Measurements from ENCODE around the gene ITPR2. TPM values are rescaled to one million over a fixed set of nuclear protein-coding genes. Genes with fewer than 3 reads are reported as not detected.
A peak's percentile ranks its signal among the peaks of the same experiment; 100 is the strongest.
"Not testable (repeated sequence)": the region's sequence is repeated elsewhere in the genome, so short reads cannot be mapped to it uniquely, and the experiment has no call there.

Gene ITPR2
- total RNA-seq, 6 experiments from 2014 or later, result 6.9 to 8.4 (median 7.6) TPM

GRCh38 chr12:26839512-26839911, 6.5 kb upstream of the ITPR2 start:
- no peaks in the 10 kb centered on the region for H3K9me3 Mint-ChIP-seq
- no peaks in the 10 kb centered on the region for H3K4me1 Mint-ChIP-seq (ENCODE audit: low read depth)
- no peaks in the 10 kb centered on the region for H3K36me3 Mint-ChIP-seq (ENCODE audit: low read depth)
- no peak overlapping the region for H3K4me3 Mint-ChIP-seq
- no peak for DNase-seq
- no peak overlapping the region for H3K27ac Mint-ChIP-seq
- H3K27me3 Mint-ChIP-seq (ENCODE audit: insufficient read depth), result peaks cover 5% of the 10 kb centered on the region
- TF ChIP-seq, protein P1, sequence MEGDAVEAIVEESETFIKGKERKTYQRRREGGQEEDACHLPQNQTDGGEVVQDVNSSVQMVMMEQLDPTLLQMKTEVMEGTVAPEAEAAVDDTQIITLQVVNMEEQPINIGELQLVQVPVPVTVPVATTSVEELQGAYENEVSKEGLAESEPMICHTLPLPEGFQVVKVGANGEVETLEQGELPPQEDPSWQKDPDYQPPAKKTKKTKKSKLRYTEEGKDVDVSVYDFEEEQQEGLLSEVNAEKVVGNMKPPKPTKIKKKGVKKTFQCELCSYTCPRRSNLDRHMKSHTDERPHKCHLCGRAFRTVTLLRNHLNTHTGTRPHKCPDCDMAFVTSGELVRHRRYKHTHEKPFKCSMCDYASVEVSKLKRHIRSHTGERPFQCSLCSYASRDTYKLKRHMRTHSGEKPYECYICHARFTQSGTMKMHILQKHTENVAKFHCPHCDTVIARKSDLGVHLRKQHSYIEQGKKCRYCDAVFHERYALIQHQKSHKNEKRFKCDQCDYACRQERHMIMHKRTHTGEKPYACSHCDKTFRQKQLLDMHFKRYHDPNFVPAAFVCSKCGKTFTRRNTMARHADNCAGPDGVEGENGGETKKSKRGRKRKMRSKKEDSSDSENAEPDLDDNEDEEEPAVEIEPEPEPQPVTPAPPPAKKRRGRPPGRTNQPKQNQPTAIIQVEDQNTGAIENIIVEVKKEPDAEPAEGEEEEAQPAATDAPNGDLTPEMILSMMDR (IDR thresholded peaks at IDR 0.05), result no peak

GRCh38 chr12:26838888-26839416, 6.0 kb upstream of the ITPR2 start:
- Mint-ChIP-seq H3K36me3 (ENCODE audit: low read depth) (no peaks in the 10 kb centered on the region), H3K27ac (no peak overlapping the region), H3K27me3 (ENCODE audit: insufficient read depth) (peaks cover 5% of the 10 kb centered on the region), H3K4me3 (no peak overlapping the region), H3K4me1 (ENCODE audit: low read depth) (peaks cover 4% of the 10 kb centered on the region), H3K9me3 (no peaks in the 10 kb centered on the region)
- DNase-seq, result no peak
- TF ChIP-seq, protein P1 (IDR thresholded peaks at IDR 0.05), result no peak

GRCh38 chr12:26836201-26836600, 3.2 kb upstream of the ITPR2 start:
- no peak for DNase-seq
- H3K4me1 Mint-ChIP-seq (ENCODE audit: low read depth), result peaks cover 14% of the 10 kb centered on the region
- H3K27me3 Mint-ChIP-seq (ENCODE audit: insufficient read depth), result peaks cover 5% of the 10 kb centered on the region; the same call in 1 of the 2 replicates
- no peaks in the 10 kb centered on the region for H3K9me3 Mint-ChIP-seq
- no peak overlapping the region for H3K4me3 Mint-ChIP-seq
- H3K27ac Mint-ChIP-seq, result no peak overlapping the region
- TF ChIP-seq, protein P1 (IDR thresholded peaks at IDR 0.05), result no peak
- no peaks in the 10 kb centered on the region for H3K36me3 Mint-ChIP-seq (ENCODE audit: low read depth)

DNA sequence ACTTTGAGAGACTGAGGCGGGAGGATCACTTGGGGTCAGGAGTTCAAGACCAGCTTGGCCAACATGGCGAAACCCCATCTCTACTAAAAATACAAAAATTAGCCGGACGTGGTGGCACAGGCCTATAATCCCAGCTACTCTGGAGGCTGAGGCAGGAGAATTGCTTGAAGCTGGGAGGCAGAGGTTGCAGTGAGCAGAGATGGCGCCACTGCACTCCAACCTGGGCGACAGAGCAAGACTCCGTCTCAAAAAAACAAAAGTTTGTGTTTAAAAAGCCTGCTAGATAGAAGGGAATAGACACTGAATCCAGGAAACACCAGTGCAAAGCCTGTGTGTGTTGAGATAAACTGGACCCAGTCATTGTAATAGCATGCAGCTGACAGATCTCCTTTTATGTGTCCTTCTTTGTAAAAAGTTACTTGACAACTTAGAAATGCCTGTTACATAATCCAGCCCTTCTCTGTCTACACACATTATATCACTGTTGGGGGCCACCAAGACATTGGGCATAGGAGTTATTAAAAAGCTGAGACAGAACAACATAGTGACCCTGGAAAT, 1.6 kb upstream of the ITPR2 start:
- H3K27ac Mint-ChIP-seq; H3K4me3 Mint-ChIP-seq; H3K27me3 Mint-ChIP-seq (ENCODE audit: insufficient read depth); H3K36me3 Mint-ChIP-seq (ENCODE audit: low read depth); H3K9me3 Mint-ChIP-seq; DNase-seq: not testable (repeated sequence)
- peaks cover 26% of the 10 kb centered on the region for H3K4me1 Mint-ChIP-seq (ENCODE audit: low read depth)

GRCh38 chr12:26833743-26834490, 923 bp upstream of the ITPR2 start:
- TF ChIP-seq, protein P1 (IDR thresholded peaks at IDR 0.05), result no peak
- no peak for DNase-seq
- Mint-ChIP-seq H3K4me1 (ENCODE audit: low read depth) (peaks cover 26% of the 10 kb centered on the region), H3K36me3 (ENCODE audit: low read depth) (no peaks in the 10 kb centered on the region), H3K27ac (peak overlapping the region; percentile 63), H3K9me3 (no peaks in the 10 kb centered on the region), H3K27me3 (ENCODE audit: insufficient read depth) (peaks cover 5% of the 10 kb centered on the region; the same call in 1 of the 2 replicates), H3K4me3 (peak overlapping the region; percentile 99)

Measured in HFFc6 (cell line).